Transverse colon (tissue), 4 donors: ENCODE results near the gene MARCHF3. TPM values are rescaled to one million over a fixed set of nuclear protein-coding genes. Genes with fewer than 3 reads are reported as not detected.

Source experiments
- DNase-seq: peaks from one replicate; pipeline ENCODE4 v3.0.0-alpha.2; 2019
- H3K27ac ChIP-seq, 4 donors: fragments of 200-600 bp; sonication (generic); 2 replicates each; pipeline ENCODE4 v1.5.1; 2016 to 2018; ENCODE audit warnings: inconsistent platforms in 4 of 4
- H3K27me3 ChIP-seq: fragments of 200-600 bp; sonication (generic); 2 replicates; pipeline ENCODE4 v1.5.1; 2017; ENCODE audit warnings: inconsistent platforms
- H3K36me3 ChIP-seq, 4 donors: fragments of 200-600 bp; sonication (generic); 2 replicates each; pipeline ENCODE4 v1.5.1; 2017 to 2019; ENCODE audit warnings: inconsistent platforms in 4 of 4
- H3K4me1 ChIP-seq, 4 donors: fragments of 200-600 bp; sonication (generic); 2 replicates each; pipeline ENCODE4 v1.5.1; 2017 to 2020; ENCODE audit warnings: inconsistent platforms in 4 of 4
- H3K4me3 ChIP-seq, 4 donors: fragments of 200-600 bp; sonication (generic); 1 replicate in 1 of 4; 2 replicates in 3 of 4; pipeline versions ENCODE4 v1.5.1 to v1.6.1; 2017 to 2019; ENCODE audit warnings: inconsistent platforms in 4 of 4
- H3K9me3 ChIP-seq, 2 donors: fragments of 200-600 bp; sonication (generic); 2 replicates each; pipeline ENCODE4 v1.5.1; 2017 to 2019; ENCODE audit warnings: inconsistent platforms in 2 of 2
- EP300 ChIP-seq: sonication (generic); formaldehyde crosslinking; IDR thresholded peaks from one replicate; pipeline ENCODE4 v1.6.1; 2017; ENCODE audit warnings: antibody characterized with exemption, low read depth
- POLR2A ChIP-seq: fragments of 450-650 bp; IDR thresholded peaks from one replicate; pipeline ENCODE4 v1.6.1; 2016; ENCODE audit warnings: antibody characterized with exemption, mild to moderate bottlenecking, moderate library complexity
- POLR2AphosphoS5 ChIP-seq, 3 donors: sonication (generic); formaldehyde crosslinking; IDR thresholded peaks; one replicate each; pipeline ENCODE4 v1.6.1; 2016; ENCODE audit warnings: antibody characterized with exemption in 3 of 3
- WGBS, 2 donors: methylation state at CpG; one replicate each; pipeline ENCODE4 v1.1.5; 2018; ENCODE audit warnings: low coverage in 1 of 2; 5-methylcytosine and 5-hydroxymethylcytosine counted together
- in situ Hi-C, 4 donors: fragments of 200-750 bp; cut with MboI; loops; one replicate each; pipeline versions ENCODE4 v1.15.0 to v1.15.1; 2017; ENCODE audit warnings: low sequenced_read_pairs in 3 of 4, low pct_ligation_motif_present in 1 of 4, low pct_unique_long_range_greater_than_20kb in 1 of 4
- intact Hi-C: fragments of 100-400 bp; cut with DNase I; formaldehyde crosslinking; loops from one replicate; pipeline ENCODE4 v1.15.1; 2023; ENCODE audit warnings: low total_unique reads
- total RNA-seq, 4 donors: library from RNA; depleted of rRNA; stranded (reverse); fragments of >200 nt; gene quantifications; one replicate each; pipeline ENCODE4 v1.1.0, GENCODE V29; 2016
- TF ChIP-seq, protein P1 (sequence below), 5 experiments: fragments of 200-600 bp in 3 of 5; fragments of 450-650 bp in 2 of 5; sonication (generic) in 3 of 5; IDR thresholded peaks; 1 replicate in 2 of 5; 2 replicates in 3 of 5; pipeline ENCODE4 v1.5.1; 2016 to 2017; ENCODE audit warnings: antibody characterized with exemption in 5 of 5, inconsistent platforms in 3 of 5, mild to moderate bottlenecking in 2 of 5, moderate library complexity in 1 of 5

Gene MARCHF3
- total RNA-seq, 4 donors from 2014 or later: 20.3 to 29.6 (median 23.0) TPM

DNA sequence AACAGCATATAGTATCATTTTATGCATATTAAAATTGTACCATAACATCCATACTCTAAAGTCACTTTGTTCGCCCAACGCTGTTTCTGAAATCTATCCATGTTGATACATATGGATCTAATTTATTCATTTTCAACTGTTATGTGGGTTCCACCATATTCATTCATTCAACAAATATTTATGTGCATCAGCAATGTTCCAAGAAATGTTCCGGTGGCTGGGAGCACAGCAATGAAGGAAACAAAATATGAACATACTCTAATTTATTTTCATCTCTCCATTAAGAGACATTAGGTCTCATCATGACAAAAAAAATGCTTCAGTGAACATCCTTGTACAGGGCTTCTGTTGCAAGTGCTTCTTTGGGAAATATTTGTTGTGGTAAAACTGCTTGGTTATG, 75.4 kb downstream of the MARCHF3 start:
- Histone ChIP-seq H3K4me1 (no peaks in the 10 kb centered on the region), H3K27ac (no peak overlapping the region), H3K9me3 (no peaks in the 10 kb centered on the region), H3K27me3 (no peaks in the 10 kb centered on the region), H3K4me3 (no peak overlapping the region), H3K36me3 (no peaks in the 10 kb centered on the region)
- DNase-seq: no peak
- in situ Hi-C loops: no loop called here
- intact Hi-C loops: no loop called here
- TF ChIP-seq POLR2AphosphoS5 (IDR thresholded peaks at IDR 0.05) (no peak), POLR2A (no peak), EP300 (no peak)
- TF ChIP-seq, protein P1, sequence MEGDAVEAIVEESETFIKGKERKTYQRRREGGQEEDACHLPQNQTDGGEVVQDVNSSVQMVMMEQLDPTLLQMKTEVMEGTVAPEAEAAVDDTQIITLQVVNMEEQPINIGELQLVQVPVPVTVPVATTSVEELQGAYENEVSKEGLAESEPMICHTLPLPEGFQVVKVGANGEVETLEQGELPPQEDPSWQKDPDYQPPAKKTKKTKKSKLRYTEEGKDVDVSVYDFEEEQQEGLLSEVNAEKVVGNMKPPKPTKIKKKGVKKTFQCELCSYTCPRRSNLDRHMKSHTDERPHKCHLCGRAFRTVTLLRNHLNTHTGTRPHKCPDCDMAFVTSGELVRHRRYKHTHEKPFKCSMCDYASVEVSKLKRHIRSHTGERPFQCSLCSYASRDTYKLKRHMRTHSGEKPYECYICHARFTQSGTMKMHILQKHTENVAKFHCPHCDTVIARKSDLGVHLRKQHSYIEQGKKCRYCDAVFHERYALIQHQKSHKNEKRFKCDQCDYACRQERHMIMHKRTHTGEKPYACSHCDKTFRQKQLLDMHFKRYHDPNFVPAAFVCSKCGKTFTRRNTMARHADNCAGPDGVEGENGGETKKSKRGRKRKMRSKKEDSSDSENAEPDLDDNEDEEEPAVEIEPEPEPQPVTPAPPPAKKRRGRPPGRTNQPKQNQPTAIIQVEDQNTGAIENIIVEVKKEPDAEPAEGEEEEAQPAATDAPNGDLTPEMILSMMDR (IDR thresholded peaks at IDR 0.05): no peak
- 97 to 100% methylated on average over 3 of the region's 3 CpGs for WGBS, 2 donors

DNA sequence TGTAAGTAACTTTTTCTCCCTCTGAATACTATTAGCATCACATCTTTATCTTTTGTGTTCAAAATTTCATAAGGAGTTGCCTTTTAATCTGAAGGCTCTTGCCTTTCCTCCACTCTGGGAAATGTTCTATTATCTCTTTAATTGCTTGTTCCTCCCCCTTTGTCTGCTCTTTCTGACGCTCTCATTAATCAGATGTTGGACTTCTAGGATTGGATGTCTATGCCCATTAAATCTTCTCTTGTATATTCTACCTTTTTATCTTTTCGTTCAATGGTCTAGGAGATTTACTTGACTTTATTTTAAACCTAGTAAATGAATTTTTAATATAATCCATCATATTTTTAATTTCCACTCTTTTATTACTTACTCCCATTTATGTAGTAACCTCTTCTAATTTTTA, 76.7 kb downstream of the MARCHF3 start:
- no peak overlapping the region for H3K27ac ChIP-seq
- H3K36me3 ChIP-seq: no peaks in the 10 kb centered on the region
- no peaks in the 10 kb centered on the region for H3K27me3 ChIP-seq
- H3K4me1 ChIP-seq: no peaks in the 10 kb centered on the region
- TF ChIP-seq POLR2AphosphoS5 (IDR thresholded peaks at IDR 0.05) (no peak), POLR2A (no peak), EP300 (no peak)
- TF ChIP-seq, protein P1 (IDR thresholded peaks at IDR 0.05): no peak
- no peak for DNase-seq
- no peaks in the 10 kb centered on the region for H3K9me3 ChIP-seq
- intact Hi-C loops: no loop called here
- in situ Hi-C loops: no loop called here
- H3K4me3 ChIP-seq: no peak overlapping the region
- WGBS, 2 donors: 88 to 91% methylated on average over 2 of the region's 2 CpGs

DNA sequence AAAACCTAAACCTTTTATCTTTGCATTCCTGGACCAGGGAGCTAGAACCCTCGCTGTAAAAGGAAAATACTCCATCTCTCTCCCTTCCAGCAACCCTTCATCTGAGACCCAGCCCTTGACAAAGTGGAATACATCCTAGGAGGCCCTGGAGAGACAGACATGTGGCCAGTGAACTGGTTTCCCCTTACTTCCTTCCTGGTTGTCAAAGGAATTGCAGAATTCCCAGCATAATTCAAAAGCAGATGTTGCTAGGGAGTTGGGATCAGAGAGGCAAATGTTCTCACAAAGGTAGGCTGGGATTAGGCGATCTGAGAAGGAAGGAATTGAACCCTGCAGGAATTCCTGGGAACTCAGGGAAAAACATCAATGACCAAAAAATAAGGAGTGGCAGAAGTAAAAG, 80.9 kb downstream of the MARCHF3 start:
- WGBS, 2 donors: 87 to 100% methylated on average over 1 to 2 of the region's 2 CpGs
- intact Hi-C loops (no loop called here), in situ Hi-C loops (no loop called here)
- Histone ChIP-seq H3K9me3 (no peaks in the 10 kb centered on the region), H3K4me3 (no peak overlapping the region), H3K4me1 (no peaks in the 10 kb centered on the region), H3K27ac (no peak overlapping the region), H3K27me3 (no peaks in the 10 kb centered on the region), H3K36me3 (no peaks in the 10 kb centered on the region)
- DNase-seq: no peak
- TF ChIP-seq POLR2A (no peak), EP300 (no peak), POLR2AphosphoS5 (IDR thresholded peaks at IDR 0.05) (no peak)
- TF ChIP-seq, protein P1 (IDR thresholded peaks at IDR 0.05): no peak

DNA sequence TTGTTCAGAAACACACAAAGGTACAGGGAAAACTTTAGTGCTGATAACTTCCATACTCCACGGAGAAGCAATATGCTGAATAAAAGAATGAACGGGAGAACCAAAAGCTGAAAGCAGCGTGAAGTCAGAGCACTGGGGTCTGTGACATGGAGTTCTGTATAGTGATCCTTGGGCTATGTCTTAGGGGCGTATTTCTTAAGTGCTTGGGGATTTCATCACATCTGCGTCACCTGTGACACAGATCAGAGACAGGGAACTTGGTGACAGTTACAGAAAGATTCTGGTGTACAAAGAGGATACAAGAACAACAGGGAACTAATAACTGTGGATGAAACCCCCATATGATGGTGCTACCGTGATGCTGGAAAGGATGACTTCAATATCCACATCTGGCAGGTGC, 81.9 kb downstream of the MARCHF3 start:
- in situ Hi-C loops: no loop called here
- WGBS, 2 donors: 97 to 100% methylated on average over 6 of the region's 6 CpGs
- intact Hi-C loops: no loop called here

More for the DNA sequence above, 81.9 kb downstream of the MARCHF3 start:
- no peaks in the 10 kb centered on the region for H3K27me3 ChIP-seq
- no peaks in the 10 kb centered on the region for H3K9me3 ChIP-seq
- H3K4me3 ChIP-seq: no peak overlapping the region
- no peaks in the 10 kb centered on the region for H3K4me1 ChIP-seq
- DNase-seq: no peak
- TF ChIP-seq EP300 (no peak), POLR2AphosphoS5 (IDR thresholded peaks at IDR 0.05) (no peak)
- TF ChIP-seq, protein P1 (IDR thresholded peaks at IDR 0.05): no peak
- H3K27ac ChIP-seq: no peak overlapping the region
- H3K36me3 ChIP-seq: no peaks in the 10 kb centered on the region
